ENCODE data around the gene EGLN2. TPM values are rescaled to one million over a fixed set of nuclear protein-coding genes. Genes with fewer than 3 reads are reported as not detected.
A peak's percentile ranks its signal among the peaks of the same experiment; 100 is the strongest.
"Not testable (repeated sequence)": the region's sequence is repeated elsewhere in the genome, so short reads cannot be mapped to it uniquely, and the experiment has no call there.

The EGLN2 gene
- total and polyA plus RNA-seq, 9 of the 15 experiments (the other 6 are each of a cell fraction or from before 2014, with no cell fraction given), result 9.6 to 114 (median 71.0) TPM

DNA sequence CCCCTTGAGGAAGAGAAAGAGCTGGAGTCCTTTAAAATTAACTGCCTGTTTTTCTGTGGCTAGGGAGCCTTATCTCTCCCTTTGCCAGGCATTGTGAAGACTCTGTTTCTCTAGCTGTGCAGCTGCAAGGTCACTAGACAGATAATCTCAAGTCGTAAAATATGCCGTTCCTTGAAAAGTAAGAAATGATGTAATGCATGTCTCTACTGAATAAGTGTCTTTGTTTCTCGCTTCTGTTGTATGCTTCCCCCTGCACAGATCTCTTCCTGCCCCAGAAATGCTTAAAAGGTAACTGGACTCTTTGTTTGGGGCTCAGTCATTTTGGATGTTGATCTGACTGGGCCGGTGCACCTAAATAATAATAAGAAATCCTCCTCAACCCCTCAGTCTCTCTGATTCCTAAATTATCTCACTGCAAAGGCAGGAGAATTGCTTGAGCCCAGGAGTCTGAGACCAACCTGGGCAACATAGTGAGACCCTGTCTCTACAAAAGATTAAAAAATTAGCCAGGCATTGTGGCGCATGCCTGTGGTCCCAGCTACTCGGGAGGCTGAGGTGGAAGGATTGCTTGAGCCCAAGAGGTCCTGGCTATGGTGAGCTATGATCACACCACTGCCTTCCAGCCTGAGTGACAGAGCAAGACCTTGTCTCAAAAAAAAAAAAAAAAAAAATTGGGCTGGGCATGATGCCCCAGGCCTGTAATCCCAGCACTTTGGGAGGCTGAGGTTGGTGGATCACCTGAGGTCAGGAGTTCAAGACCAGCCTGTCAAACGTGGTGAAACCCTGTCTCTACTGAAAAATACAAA, 34.9 kb downstream of the EGLN2 start (continued):
- TF ChIP-seq SMAD4 (CRISPR knock-in tag; conservative IDR thresholded peaks at IDR 0.05), result peak; percentile 91
- TF ChIP-seq, protein P1, sequence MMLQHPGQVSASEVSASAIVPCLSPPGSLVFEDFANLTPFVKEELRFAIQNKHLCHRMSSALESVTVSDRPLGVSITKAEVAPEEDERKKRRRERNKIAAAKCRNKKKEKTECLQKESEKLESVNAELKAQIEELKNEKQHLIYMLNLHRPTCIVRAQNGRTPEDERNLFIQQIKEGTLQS (IDR thresholded peaks at IDR 0.05), result peak; percentile 87
- TF ChIP-seq, protein P1 (CRISPR knock-in tag; conservative IDR thresholded peaks at IDR 0.05), result not testable (repeated sequence)
- TF ChIP-seq TBL1XR1 (IDR thresholded peaks at IDR 0.05; ENCODE audit: low read length in 2 of 2), result 0 out of 4 replicates have a peak, but pooled peaks of 1 of the 2 experiments have one; percentile 1
- TF ChIP-seq ATF7 (IDR thresholded peaks at IDR 0.05), result peak; percentile 97
- peak; percentile 57; the same call in 1 of the 2 replicates for TF ChIP-seq ZNF24 (IDR thresholded peaks at IDR 0.05)
- peak; percentile 53 for TF ChIP-seq BRD9 (IDR thresholded peaks at IDR 0.05; ENCODE audit: low read depth, partially characterized antibody)
- TF ChIP-seq NCOR1 (IDR thresholded peaks at IDR 0.05), result peak; percentile 84
- TF ChIP-seq LEF1 (IDR thresholded peaks at IDR 0.05), result peak; percentile 69
- peak; percentile 63 for TF ChIP-seq HDAC3 (IDR thresholded peaks at IDR 0.05; ENCODE audit: borderline replicate concordance, partially characterized antibody)
- peak; percentile 58 for TF ChIP-seq ZNF121 (CRISPR knock-in tag; conservative IDR thresholded peaks at IDR 0.05)
- peak; percentile 52; the same call in 1 of the 2 replicates for TF ChIP-seq NFRKB (IDR thresholded peaks at IDR 0.05; ENCODE audit: low read depth)
- peak; percentile 86 for TF ChIP-seq ARID1B (IDR thresholded peaks at IDR 0.05)
- peak; percentile 56 for TF ChIP-seq TCF3 (CRISPR knock-in tag; IDR thresholded peaks at IDR 0.05)
- peak; percentile 78 for TF ChIP-seq CBFA2T2 (conservative IDR thresholded peaks at IDR 0.05)
- peak in 1 of 2 experiments; percentile 72; a peak in 1 of 4 replicates for TF ChIP-seq ARNT (IDR thresholded peaks at IDR 0.05)
- TF ChIP-seq, protein P2, sequence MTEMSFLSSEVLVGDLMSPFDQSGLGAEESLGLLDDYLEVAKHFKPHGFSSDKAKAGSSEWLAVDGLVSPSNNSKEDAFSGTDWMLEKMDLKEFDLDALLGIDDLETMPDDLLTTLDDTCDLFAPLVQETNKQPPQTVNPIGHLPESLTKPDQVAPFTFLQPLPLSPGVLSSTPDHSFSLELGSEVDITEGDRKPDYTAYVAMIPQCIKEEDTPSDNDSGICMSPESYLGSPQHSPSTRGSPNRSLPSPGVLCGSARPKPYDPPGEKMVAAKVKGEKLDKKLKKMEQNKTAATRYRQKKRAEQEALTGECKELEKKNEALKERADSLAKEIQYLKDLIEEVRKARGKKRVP (CRISPR knock-in tag; IDR thresholded peaks at IDR 0.05), result 0 out of 2 replicates have a peak, but pooled peaks have one; percentile 30
- TF ChIP-seq, protein P3, sequence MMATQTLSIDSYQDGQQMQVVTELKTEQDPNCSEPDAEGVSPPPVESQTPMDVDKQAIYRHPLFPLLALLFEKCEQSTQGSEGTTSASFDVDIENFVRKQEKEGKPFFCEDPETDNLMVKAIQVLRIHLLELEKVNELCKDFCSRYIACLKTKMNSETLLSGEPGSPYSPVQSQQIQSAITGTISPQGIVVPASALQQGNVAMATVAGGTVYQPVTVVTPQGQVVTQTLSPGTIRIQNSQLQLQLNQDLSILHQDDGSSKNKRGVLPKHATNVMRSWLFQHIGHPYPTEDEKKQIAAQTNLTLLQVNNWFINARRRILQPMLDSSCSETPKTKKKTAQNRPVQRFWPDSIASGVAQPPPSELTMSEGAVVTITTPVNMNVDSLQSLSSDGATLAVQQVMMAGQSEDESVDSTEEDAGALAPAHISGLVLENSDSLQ (IDR thresholded peaks at IDR 0.05), result peak; percentile 68
- peak; percentile 53 for TF ChIP-seq EP400 (IDR thresholded peaks at IDR 0.05)
- TF ChIP-seq, protein P4, sequence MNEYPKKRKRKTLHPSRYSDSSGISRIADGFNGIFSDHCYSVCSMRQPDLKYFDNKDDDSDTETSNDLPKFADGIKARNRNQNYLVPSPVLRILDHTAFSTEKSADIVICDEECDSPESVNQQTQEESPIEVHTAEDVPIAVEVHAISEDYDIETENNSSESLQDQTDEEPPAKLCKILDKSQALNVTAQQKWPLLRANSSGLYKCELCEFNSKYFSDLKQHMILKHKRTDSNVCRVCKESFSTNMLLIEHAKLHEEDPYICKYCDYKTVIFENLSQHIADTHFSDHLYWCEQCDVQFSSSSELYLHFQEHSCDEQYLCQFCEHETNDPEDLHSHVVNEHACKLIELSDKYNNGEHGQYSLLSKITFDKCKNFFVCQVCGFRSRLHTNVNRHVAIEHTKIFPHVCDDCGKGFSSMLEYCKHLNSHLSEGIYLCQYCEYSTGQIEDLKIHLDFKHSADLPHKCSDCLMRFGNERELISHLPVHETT (CRISPR knock-in tag; conservative IDR thresholded peaks at IDR 0.05 in 1 of 2, IDR thresholded peaks at IDR 0.05 in 1 of 2), result peak in 1 of 2 experiments; percentile 59; a peak in 2 of 4 replicates
- peak; percentile 35 to 45; a peak in 2 of 4 replicates for TF ChIP-seq NRF1 (conservative IDR thresholded peaks at IDR 0.05 in 1 of 2, IDR thresholded peaks at IDR 0.05 in 1 of 2)
- peak; percentile 39; the same call in 1 of the 2 replicates for TF ChIP-seq EP300 (IDR thresholded peaks at IDR 0.05; ENCODE audit: low read length)
- TF ChIP-seq, protein P5, sequence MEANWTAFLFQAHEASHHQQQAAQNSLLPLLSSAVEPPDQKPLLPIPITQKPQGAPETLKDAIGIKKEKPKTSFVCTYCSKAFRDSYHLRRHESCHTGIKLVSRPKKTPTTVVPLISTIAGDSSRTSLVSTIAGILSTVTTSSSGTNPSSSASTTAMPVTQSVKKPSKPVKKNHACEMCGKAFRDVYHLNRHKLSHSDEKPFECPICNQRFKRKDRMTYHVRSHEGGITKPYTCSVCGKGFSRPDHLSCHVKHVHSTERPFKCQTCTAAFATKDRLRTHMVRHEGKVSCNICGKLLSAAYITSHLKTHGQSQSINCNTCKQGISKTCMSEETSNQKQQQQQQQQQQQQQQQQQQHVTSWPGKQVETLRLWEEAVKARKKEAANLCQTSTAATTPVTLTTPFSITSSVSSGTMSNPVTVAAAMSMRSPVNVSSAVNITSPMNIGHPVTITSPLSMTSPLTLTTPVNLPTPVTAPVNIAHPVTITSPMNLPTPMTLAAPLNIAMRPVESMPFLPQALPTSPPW (CRISPR knock-in tag; IDR thresholded peaks at IDR 0.05), result peak; percentile 43

Data from K562 (cell line).